ENCODE measurements around the gene NLRP9. TPM values are rescaled to one million over a fixed set of nuclear protein-coding genes. Genes with fewer than 3 reads are reported as not detected.

NLRP9 gene
- total and polyA plus RNA-seq, 5 donors from 2014 or later = not detected

DNA sequence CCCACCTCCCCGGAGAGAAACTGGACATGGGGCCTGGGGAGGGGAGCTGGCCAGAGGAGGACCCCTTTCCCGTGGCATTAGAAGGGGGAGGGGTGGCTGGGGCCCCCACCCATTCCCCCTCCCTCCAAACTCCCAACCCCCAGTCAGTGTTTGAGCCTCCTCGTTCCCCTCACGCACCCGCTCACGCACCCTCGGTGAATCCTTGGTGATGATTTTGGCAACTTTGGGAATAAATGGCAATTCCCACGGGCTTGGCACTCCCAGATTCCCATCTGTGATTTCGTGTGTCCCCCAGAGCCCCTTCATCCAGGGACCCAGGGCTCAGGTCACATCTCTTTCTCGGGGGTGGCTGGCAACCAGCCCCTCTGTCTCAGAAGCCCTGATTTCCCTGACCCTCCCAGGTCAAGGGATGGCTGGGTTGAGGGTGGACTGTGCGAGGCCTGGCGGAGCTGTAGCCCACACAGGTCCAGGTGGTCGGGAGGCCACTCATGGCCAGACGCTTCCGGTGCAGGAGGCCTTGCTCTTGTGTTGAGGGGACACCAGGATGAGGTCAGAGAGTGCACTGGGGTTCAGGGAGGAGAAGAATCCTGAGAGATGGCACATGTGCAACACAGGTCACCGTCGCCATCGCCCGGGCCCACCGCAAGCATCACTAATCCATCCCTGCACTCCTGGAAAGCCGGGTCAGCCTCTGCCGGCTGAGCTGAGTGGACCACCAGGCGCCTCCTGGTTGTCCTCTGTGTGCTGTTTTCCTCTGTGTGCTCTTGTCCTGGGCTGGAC, 42.5 kb downstream of the NLRP9 start:
- Histone ChIP-seq H3K27me3 (ENCODE audit: control insufficient read depth, insufficient read depth, low read length) (no peaks in the 10 kb centered on the region), H3K36me3 (ENCODE audit: control insufficient read depth, insufficient read depth, low read length) (peaks cover 35% of the 10 kb centered on the region), H3K9me3 (ENCODE audit: control insufficient read depth in 2 of 2, low read length in 2 of 2) (no peaks in the 10 kb centered on the region), H3K27ac (ENCODE audit: insufficient read depth, low read length, poor library complexity, severe bottlenecking) (no peak overlapping the region), H3K4me1 (ENCODE audit: control insufficient read depth, insufficient read depth, low read length, poor library complexity, severe bottlenecking) (no peaks in the 10 kb centered on the region), H3K4me3 (ENCODE audit: low read depth, low read length) (no peak overlapping the region)
- H3K36me3 Mint-ChIP-seq = peaks cover 17% of the 10 kb centered on the region
- peaks cover 0 to 8% (median 0%) of the 10 kb centered on the region in 4 donors for H3K4me1 Mint-ChIP-seq
- ATAC-seq (ENCODE audit: low read depth in 2 of 2) (no peak), DNase-seq (no peak)
- no peak overlapping the region for H3K27ac Mint-ChIP-seq
- no peak overlapping the region for H3K4me3 Mint-ChIP-seq
- no peaks in the 10 kb centered on the region for H3K9me3 Mint-ChIP-seq
- H3K27me3 Mint-ChIP-seq = no peaks in the 10 kb centered on the region

DNA sequence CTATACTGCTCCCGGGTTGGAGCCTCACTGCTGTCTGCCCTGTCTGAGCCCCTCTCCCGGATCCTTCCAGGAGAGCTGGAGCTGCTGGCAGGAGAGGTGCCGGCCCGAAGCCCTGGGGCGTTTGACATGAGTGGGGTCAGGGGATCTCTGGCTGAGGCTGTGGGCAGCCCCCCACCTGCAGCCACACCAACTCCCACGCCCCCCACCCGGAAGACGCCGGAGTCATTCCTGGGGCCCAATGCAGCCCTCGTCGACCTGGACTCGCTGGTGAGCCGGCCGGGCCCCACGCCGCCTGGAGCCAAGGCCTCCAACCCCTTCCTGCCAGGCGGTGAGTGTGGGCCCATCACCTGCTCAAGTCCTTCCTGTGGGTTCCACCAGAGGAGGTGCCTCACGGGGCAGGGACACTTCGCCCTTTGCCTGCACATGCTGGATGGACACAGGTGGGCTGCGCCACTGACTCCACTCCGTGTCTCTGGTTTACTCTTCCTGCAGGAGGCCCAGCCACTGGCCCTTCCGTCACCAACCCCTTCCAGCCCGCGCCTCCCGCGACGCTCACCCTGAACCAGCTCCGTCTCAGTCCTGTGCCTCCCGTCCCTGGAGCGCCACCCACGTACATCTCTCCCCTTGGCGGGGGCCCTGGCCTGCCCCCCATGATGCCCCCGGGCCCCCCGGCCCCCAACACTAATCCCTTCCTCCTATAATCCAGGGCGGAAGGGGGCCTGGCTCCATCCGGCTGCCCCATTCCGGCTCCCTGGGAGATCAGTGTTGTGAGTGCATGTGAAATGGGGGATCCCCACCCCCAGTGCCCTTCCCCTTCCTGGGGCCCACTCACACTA, 43.3 kb downstream of the NLRP9 start:
- H3K27me3 ChIP-seq (ENCODE audit: control insufficient read depth, insufficient read depth, low read length) = no peaks in the 10 kb centered on the region
- H3K9me3 Mint-ChIP-seq = no peaks in the 10 kb centered on the region
- no peak overlapping the region for H3K27ac Mint-ChIP-seq
- peaks cover 0 to 8% (median 0%) of the 10 kb centered on the region in 4 donors for H3K4me1 Mint-ChIP-seq
- no peak overlapping the region for H3K4me3 ChIP-seq (ENCODE audit: low read depth, low read length)
- no peaks in the 10 kb centered on the region for H3K27me3 Mint-ChIP-seq
- no peaks in the 10 kb centered on the region for H3K9me3 ChIP-seq (ENCODE audit: control insufficient read depth in 2 of 2, low read length in 2 of 2)
- no peaks in the 10 kb centered on the region for H3K4me1 ChIP-seq (ENCODE audit: control insufficient read depth, insufficient read depth, low read length, poor library complexity, severe bottlenecking)
- H3K27ac ChIP-seq (ENCODE audit: insufficient read depth, low read length, poor library complexity, severe bottlenecking) = no peak overlapping the region
- ATAC-seq (ENCODE audit: low read depth in 2 of 2) (no peak), DNase-seq (no peak)
- peaks cover 41% of the 10 kb centered on the region for H3K36me3 ChIP-seq (ENCODE audit: control insufficient read depth, insufficient read depth, low read length)
- H3K4me3 Mint-ChIP-seq = no peak overlapping the region
- H3K36me3 Mint-ChIP-seq = peaks cover 12% of the 10 kb centered on the region

DNA sequence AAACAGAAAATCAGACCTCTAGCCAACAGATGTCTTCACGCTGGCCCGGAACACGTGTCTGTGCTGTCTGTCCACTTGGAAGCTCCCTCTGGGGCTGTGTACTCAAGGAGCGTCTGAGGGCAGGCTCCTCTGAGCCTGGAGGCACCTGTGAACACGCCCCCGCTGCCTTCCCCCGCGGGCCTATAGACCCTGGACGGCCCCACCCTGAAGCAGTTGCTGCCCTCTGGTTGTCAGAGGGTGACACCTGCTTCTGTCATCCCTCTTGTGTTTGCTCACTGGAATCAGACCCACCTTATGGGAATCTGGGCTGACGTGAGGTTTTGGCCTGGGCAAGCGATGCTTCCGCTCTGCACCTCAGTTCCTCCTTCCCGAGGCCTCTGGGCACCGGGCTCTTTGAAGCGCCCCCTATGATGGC, 44.0 kb downstream of the NLRP9 start:
- Mint-ChIP-seq H3K9me3 (no peaks in the 10 kb centered on the region), H3K4me1 (peaks cover 0 to 8% (median 0%) of the 10 kb centered on the region in 4 donors), H3K36me3 (peaks cover 17% of the 10 kb centered on the region), H3K27me3 (no peaks in the 10 kb centered on the region), H3K27ac (no peak overlapping the region), H3K4me3 (no peak overlapping the region)
- H3K4me1 ChIP-seq (ENCODE audit: control insufficient read depth, insufficient read depth, low read length, poor library complexity, severe bottlenecking) = no peaks in the 10 kb centered on the region
- H3K9me3 ChIP-seq (ENCODE audit: control insufficient read depth in 2 of 2, low read length in 2 of 2) = no peaks in the 10 kb centered on the region
- no peaks in the 10 kb centered on the region for H3K27me3 ChIP-seq (ENCODE audit: control insufficient read depth, insufficient read depth, low read length)
- peaks cover 42% of the 10 kb centered on the region for H3K36me3 ChIP-seq (ENCODE audit: control insufficient read depth, insufficient read depth, low read length)
- no peak overlapping the region for H3K27ac ChIP-seq (ENCODE audit: insufficient read depth, low read length, poor library complexity, severe bottlenecking)
- DNase-seq = no peak
- ATAC-seq (ENCODE audit: low read depth in 2 of 2) = no peak
- H3K4me3 ChIP-seq (ENCODE audit: low read depth, low read length) = no peak overlapping the region

DNA sequence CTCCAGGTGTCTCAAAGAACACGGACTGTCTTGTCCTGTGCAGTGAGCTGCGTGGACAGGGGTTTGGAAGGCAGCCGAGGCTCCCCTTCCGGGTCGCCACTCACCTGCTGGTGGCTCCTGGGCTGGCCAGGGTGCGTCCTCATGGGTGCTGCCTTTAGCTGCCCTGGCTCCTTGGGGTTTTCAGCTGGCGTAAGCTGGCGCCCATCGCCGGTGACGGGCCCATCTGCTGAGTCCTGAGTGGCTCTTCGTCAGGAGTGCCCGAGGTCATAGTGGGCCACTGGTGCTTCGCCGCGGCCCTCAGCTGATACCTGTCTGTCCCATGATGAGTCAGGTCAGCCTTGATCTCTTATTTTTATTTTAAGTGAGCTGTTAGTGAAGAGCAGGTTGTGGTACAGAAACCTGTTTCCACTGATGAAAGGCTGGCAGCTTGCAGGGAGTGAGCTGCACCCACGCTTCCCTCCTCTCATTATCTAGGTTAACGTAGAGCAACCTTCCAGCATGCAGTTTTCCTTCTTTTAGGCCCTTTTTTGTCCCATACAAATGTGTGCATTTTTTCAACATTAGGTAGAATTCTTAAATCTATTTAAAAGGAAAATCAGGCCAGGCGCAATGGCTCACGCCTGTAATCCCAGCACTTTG, 44.7 kb downstream of the NLRP9 start:
- ATAC-seq (ENCODE audit: low read depth in 2 of 2) (no peak), DNase-seq (no peak)
- Mint-ChIP-seq H3K36me3 (peaks cover 11% of the 10 kb centered on the region), H3K4me1 (peaks cover 0 to 8% (median 0%) of the 10 kb centered on the region in 4 donors), H3K9me3 (no peaks in the 10 kb centered on the region), H3K27ac (peak overlapping the region in 1 of 3 donors; percentile 9), H3K27me3 (no peaks in the 10 kb centered on the region), H3K4me3 (no peak overlapping the region)
- H3K27me3 ChIP-seq (ENCODE audit: control insufficient read depth, insufficient read depth, low read length) = no peaks in the 10 kb centered on the region
- no peaks in the 10 kb centered on the region for H3K4me1 ChIP-seq (ENCODE audit: control insufficient read depth, insufficient read depth, low read length, poor library complexity, severe bottlenecking)
- no peak overlapping the region for H3K4me3 ChIP-seq (ENCODE audit: low read depth, low read length)
- H3K36me3 ChIP-seq (ENCODE audit: control insufficient read depth, insufficient read depth, low read length) = peaks cover 48% of the 10 kb centered on the region
- no peaks in the 10 kb centered on the region for H3K9me3 ChIP-seq (ENCODE audit: control insufficient read depth in 2 of 2, low read length in 2 of 2)
- no peak overlapping the region for H3K27ac ChIP-seq (ENCODE audit: insufficient read depth, low read length, poor library complexity, severe bottlenecking)

DNA sequence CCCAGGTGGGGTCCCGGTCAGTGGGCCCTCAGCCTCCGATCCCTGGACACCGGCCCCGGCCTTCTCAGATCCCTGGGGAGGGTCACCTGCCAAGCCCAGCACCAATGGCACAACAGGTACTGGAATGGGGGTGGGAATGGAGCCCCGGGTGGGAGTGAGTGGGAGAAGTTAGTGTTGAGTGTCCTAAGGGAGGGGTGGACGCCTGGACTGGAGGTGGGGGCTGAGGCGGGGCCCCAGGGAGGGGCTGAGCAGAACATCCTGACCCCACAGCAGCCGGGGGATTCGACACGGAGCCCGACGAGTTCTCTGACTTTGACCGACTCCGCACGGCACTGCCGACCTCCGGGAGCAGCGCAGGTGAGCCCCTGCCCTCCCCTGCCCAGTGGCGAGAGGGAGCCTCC, 45.5 kb downstream of the NLRP9 start:
- Histone ChIP-seq H3K36me3 (ENCODE audit: control insufficient read depth, insufficient read depth, low read length) (peaks cover 51% of the 10 kb centered on the region), H3K4me3 (ENCODE audit: low read depth, low read length) (no peak overlapping the region), H3K9me3 (ENCODE audit: control insufficient read depth in 2 of 2, low read length in 2 of 2) (no peaks in the 10 kb centered on the region), H3K4me1 (ENCODE audit: control insufficient read depth, insufficient read depth, low read length, poor library complexity, severe bottlenecking) (no peaks in the 10 kb centered on the region), H3K27ac (ENCODE audit: insufficient read depth, low read length, poor library complexity, severe bottlenecking) (no peak overlapping the region), H3K27me3 (ENCODE audit: control insufficient read depth, insufficient read depth, low read length) (no peaks in the 10 kb centered on the region)
- no peak for ATAC-seq (ENCODE audit: low read depth in 2 of 2)
- Mint-ChIP-seq H3K4me3 (no peak overlapping the region), H3K36me3 (peaks cover 9% of the 10 kb centered on the region), H3K4me1 (peaks cover 0 to 7% (median 1%) of the 10 kb centered on the region in 4 donors), H3K27ac (no peak overlapping the region), H3K27me3 (no peaks in the 10 kb centered on the region), H3K9me3 (no peaks in the 10 kb centered on the region)
- DNase-seq = no peak

DNA sequence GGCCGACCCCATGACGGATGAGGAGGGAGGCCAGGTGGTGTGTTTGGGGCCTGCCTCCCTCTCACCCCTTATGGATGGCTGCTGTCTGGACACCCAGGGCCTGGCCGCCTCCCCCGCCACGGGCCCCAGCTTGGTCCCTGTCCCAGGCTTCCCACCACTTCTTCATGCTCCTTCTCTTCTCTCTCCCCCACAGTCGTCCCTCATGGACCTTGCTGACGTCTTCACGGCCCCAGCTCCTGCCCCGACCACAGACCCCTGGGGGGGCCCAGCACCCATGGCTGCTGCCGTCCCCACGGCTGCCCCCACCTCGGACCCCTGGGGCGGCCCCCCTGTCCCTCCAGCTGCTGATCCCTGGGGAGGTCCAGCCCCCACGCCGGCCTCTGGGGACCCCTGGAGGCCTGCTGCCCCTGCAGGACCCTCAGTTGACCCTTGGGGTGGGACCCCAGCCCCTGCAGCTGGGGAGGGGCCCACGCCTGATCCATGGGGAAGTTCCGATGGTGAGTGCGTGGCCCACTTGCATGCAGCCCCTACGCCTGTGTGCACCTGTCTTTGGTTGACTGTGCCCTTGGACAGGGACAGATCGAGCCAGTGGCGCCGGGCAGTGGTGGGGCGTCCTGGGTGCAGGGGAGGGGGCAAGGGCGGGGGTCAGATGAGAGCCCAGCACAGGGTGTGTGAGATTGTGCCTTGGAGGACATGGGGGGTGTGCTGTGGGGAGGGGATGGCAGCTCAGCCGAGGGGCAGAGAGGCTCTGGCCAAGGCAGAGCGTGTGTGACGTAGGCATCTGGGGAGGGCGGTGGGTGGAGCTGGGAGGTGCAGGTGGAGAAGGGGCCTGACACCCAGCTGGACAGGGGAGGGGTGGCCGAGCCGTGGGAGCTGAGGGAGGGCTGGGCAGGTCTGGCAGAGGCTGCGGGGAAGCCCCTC, 46.4 kb downstream of the NLRP9 start:
- ATAC-seq (ENCODE audit: low read depth in 2 of 2) (no peak), DNase-seq (no peak)
- Mint-ChIP-seq H3K4me3 (no peak overlapping the region), H3K9me3 (no peaks in the 10 kb centered on the region), H3K4me1 (peaks cover 0 to 7% (median 0%) of the 10 kb centered on the region in 4 donors), H3K27me3 (no peaks in the 10 kb centered on the region), H3K36me3 (peaks cover 5% of the 10 kb centered on the region), H3K27ac (no peak overlapping the region)
- Histone ChIP-seq H3K9me3 (ENCODE audit: control insufficient read depth in 2 of 2, low read length in 2 of 2) (no peaks in the 10 kb centered on the region), H3K27ac (ENCODE audit: insufficient read depth, low read length, poor library complexity, severe bottlenecking) (no peak overlapping the region), H3K36me3 (ENCODE audit: control insufficient read depth, insufficient read depth, low read length) (peaks cover 54% of the 10 kb centered on the region), H3K27me3 (ENCODE audit: control insufficient read depth, insufficient read depth, low read length) (no peaks in the 10 kb centered on the region), H3K4me1 (ENCODE audit: control insufficient read depth, insufficient read depth, low read length, poor library complexity, severe bottlenecking) (no peaks in the 10 kb centered on the region), H3K4me3 (ENCODE audit: low read depth, low read length) (no peak overlapping the region)

Data from CD4-positive, CD25-positive, alpha-beta regulatory T cell (primary cell).